OCI-LY7 (cell line): ENCODE data around the gene NIN.

ENCODE experiments used
- EZH2phosphoT487 ChIP-seq: fragments of 200-600 bp; sonication (generic); IDR thresholded peaks from 2 replicates; pipeline ENCODE4 v1.6.1; 2018; ENCODE audit warnings: low read depth, borderline replicate concordance, mild to moderate bottlenecking, mixed run types, antibody characterized with exemption, low read length, moderate library complexity, mixed read lengths
- TF ChIP-seq, protein P1 (sequence below): fragments of 200-600 bp; sonication (generic); conservative IDR thresholded peaks from 2 replicates; pipeline ENCODE4 v1.5.1; 2014; ENCODE audit warnings: mild to moderate bottlenecking, antibody characterized with exemption, low read length, moderate library complexity, mixed read lengths

DNA sequence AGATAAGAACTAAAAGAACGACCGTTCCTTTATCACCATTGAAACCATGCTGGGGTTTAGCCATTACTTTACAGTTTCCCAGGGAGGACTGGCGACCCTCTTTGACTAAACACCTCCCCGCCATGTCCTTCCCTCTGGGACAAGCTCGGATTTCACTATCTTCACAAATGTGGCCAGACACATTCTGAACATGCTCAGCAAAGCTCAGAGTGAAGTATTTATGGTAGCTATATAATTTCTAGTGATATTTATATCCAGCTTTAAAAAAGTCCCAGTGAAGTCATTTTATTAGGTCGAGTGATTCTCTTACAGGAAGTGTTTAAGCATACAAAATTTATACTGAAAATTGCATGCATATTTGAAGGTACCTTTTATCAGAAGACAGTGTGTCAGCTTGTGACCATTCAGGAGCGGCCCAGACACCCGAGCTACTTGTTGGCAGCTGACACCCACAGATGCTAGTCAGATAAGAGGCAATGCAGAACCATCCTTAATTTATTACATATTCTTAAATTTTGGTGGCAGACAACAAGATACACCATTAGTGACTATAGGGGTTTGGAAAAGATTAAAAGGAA lies 36.8 kb downstream of the NIN start:
- TF ChIP-seq, protein P1, sequence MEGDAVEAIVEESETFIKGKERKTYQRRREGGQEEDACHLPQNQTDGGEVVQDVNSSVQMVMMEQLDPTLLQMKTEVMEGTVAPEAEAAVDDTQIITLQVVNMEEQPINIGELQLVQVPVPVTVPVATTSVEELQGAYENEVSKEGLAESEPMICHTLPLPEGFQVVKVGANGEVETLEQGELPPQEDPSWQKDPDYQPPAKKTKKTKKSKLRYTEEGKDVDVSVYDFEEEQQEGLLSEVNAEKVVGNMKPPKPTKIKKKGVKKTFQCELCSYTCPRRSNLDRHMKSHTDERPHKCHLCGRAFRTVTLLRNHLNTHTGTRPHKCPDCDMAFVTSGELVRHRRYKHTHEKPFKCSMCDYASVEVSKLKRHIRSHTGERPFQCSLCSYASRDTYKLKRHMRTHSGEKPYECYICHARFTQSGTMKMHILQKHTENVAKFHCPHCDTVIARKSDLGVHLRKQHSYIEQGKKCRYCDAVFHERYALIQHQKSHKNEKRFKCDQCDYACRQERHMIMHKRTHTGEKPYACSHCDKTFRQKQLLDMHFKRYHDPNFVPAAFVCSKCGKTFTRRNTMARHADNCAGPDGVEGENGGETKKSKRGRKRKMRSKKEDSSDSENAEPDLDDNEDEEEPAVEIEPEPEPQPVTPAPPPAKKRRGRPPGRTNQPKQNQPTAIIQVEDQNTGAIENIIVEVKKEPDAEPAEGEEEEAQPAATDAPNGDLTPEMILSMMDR: no peak
- no peak for TF ChIP-seq EZH2phosphoT487
